ENCODE measurements around the gene NME3. TPM values are rescaled to one million over a fixed set of nuclear protein-coding genes. Genes with fewer than 3 reads are reported as not detected.
"Not testable (repeated sequence)": the region's sequence is repeated elsewhere in the genome, so short reads cannot be mapped to it uniquely, and the experiment has no call there.

NME3 gene
- total and polyA plus RNA-seq, 8 donors: 18.7 to 420 (median 118) TPM

DNA sequence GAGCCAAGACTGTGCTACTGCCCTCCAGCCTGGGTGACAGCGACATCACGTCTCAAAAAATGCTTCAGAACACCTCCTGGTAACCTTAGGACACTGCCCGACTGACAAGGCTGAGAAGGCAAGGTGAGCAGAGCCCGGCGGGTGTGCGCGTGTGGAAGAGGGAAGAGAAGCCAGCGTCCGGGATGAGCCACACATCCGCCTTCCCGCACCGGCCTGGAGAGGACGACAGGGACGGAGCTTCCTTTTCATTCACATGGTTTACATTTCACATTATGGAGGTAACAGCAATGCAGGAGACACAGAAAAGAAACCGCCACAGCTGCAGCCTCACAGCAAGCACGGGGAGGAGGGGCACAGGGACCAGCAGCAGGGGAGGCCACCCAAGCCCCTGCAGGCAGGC, 38.8 kb upstream of the NME3 start:
- TF ChIP-seq POLR2A (IDR thresholded peaks at IDR 0.05) (no peak), POLR2AphosphoS5 (IDR thresholded peaks at IDR 0.05) (no peak)
- H3K27ac ChIP-seq: no peak overlapping the region
- no peaks in the 10 kb centered on the region for H3K27me3 ChIP-seq
- H3K36me3 ChIP-seq: peaks cover 24 to 78% (median 64%) of the 10 kb centered on the region in 4 donors
- 92 to 96% (median 95%) methylated on average over 14 to 16 of the region's 16 CpGs for WGBS, 5 donors
- intact Hi-C loops (cut with DNase I; ENCODE audit: low total_unique reads): no loop called here
- no peak for DNase-seq
- no peak overlapping the region for H3K4me3 ChIP-seq
- H3K4me1 ChIP-seq: peaks cover 0 to 12% (median 10%) of the 10 kb centered on the region in 4 donors
- H3K9me3 ChIP-seq: no peaks in the 10 kb centered on the region

DNA sequence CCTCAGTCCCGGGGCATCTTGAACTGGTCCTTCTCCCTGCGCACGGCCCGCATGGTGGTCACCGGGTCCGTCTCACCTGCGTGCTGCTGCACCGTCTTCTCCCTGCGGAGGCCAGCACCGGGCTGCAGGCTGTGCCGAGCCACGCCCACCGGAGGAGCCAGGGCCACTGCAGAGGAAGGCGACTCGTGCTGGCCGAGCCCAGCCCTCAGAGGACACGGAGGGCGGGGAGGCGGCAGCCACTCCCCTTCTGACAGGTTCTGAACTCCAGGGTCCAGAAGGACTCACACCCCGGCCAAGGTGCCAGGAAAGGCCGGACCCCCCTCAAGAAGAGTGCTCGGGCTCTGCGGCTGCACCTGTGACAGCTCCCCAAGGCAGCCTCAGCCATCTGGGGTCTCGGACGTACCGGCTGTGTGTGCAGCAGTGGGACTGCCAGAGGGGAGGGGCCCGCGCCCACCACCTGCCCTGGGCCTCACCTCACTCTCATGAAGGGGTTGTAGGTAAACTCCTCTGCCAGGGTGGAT, 38.0 kb upstream of the NME3 start:
- H3K36me3 ChIP-seq: peaks cover 24 to 76% (median 60%) of the 10 kb centered on the region in 4 donors
- intact Hi-C loops (cut with DNase I; ENCODE audit: low total_unique reads): no loop called here
- WGBS, 5 donors: 44 to 82% (median 63%) methylated on average over 23 to 28 of the region's 28 CpGs

DNA sequence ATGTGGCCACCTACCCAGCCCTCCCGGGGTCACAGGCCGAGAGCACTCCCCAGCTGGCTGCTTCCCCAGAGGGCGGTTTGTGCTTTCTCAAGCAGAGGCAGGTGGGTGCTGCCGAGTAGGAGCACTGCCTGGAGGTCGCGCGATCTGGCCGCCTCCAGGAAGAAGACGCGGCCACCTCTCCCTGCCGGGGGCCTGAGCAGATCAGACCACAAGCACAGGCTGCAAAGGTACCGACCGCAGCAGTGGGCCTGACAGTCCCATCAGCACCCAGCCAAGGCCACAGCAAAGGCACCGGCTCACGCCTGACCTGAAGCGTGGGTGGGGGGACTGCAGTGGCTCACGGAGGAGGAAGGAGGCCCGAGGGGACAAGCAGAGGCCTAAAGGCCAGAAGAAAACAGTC, 37.3 kb upstream of the NME3 start:
- H3K36me3 ChIP-seq: peaks cover 24 to 73% (median 56%) of the 10 kb centered on the region in 4 donors
- DNase-seq: no peak
- WGBS, 5 donors: 74 to 88% (median 81%) methylated on average over 14 to 18 of the region's 18 CpGs
- no peak overlapping the region for H3K4me3 ChIP-seq
- intact Hi-C loops (cut with DNase I; ENCODE audit: low total_unique reads): no loop called here
- TF ChIP-seq POLR2AphosphoS5 (IDR thresholded peaks at IDR 0.05) (no peak), EP300 (IDR thresholded peaks at IDR 0.05) (no peak), POLR2A (IDR thresholded peaks at IDR 0.05) (no peak)
- TF ChIP-seq, protein P1, sequence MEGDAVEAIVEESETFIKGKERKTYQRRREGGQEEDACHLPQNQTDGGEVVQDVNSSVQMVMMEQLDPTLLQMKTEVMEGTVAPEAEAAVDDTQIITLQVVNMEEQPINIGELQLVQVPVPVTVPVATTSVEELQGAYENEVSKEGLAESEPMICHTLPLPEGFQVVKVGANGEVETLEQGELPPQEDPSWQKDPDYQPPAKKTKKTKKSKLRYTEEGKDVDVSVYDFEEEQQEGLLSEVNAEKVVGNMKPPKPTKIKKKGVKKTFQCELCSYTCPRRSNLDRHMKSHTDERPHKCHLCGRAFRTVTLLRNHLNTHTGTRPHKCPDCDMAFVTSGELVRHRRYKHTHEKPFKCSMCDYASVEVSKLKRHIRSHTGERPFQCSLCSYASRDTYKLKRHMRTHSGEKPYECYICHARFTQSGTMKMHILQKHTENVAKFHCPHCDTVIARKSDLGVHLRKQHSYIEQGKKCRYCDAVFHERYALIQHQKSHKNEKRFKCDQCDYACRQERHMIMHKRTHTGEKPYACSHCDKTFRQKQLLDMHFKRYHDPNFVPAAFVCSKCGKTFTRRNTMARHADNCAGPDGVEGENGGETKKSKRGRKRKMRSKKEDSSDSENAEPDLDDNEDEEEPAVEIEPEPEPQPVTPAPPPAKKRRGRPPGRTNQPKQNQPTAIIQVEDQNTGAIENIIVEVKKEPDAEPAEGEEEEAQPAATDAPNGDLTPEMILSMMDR (IDR thresholded peaks at IDR 0.05): no peak
- no peak overlapping the region for H3K27ac ChIP-seq
- H3K9me3 ChIP-seq: no peaks in the 10 kb centered on the region
- H3K27me3 ChIP-seq: no peaks in the 10 kb centered on the region
- peaks cover 0 to 12% (median 10%) of the 10 kb centered on the region in 4 donors for H3K4me1 ChIP-seq

More for the DNA sequence above, 38.0 kb upstream of the NME3 start:
- Histone ChIP-seq H3K9me3 (no peaks in the 10 kb centered on the region), H3K27me3 (no peaks in the 10 kb centered on the region), H3K27ac (no peak overlapping the region), H3K4me3 (no peak overlapping the region), H3K4me1 (peaks cover 0 to 12% (median 10%) of the 10 kb centered on the region in 4 donors)
- no peak for DNase-seq
- no peak for TF ChIP-seq POLR2A (IDR thresholded peaks at IDR 0.05)
- no peak for TF ChIP-seq EP300 (IDR thresholded peaks at IDR 0.05)
- TF ChIP-seq, protein P1 (IDR thresholded peaks at IDR 0.05): no peak
- TF ChIP-seq POLR2AphosphoS5 (IDR thresholded peaks at IDR 0.05): no peak

DNA sequence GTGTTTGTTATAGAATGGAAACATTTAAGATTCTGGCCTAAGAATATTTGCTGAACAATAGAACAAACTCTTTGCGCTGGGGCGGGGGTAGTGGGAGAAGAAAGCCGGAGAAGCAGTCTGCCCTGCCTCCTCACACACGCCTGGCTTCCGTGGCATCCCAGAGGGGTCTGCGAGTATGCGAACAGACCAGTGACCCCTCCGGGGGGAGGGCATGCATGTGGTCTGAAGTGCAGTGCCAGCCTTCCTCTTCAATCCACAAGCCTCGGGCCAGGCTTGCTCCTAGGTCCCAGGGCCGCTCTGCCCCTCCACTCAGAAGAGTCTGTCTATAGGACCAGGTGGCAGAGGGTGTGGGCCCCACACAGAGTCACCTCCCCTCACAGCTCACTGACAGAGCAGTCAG, 36.3 kb upstream of the NME3 start:
- TF ChIP-seq, protein P1 (IDR thresholded peaks at IDR 0.05): no peak
- TF ChIP-seq EP300 (IDR thresholded peaks at IDR 0.05) (no peak), POLR2A (IDR thresholded peaks at IDR 0.05) (no peak), POLR2AphosphoS5 (IDR thresholded peaks at IDR 0.05) (no peak)
- peaks cover 24 to 67% (median 53%) of the 10 kb centered on the region in 4 donors for H3K36me3 ChIP-seq
- 83 to 92% (median 88%) methylated on average over 8 to 10 of the region's 10 CpGs for WGBS, 5 donors
- H3K4me3 ChIP-seq: no peak overlapping the region
- no peaks in the 10 kb centered on the region for H3K9me3 ChIP-seq
- intact Hi-C loops (cut with DNase I; ENCODE audit: low total_unique reads): no loop called here
- H3K27me3 ChIP-seq: no peaks in the 10 kb centered on the region
- peaks cover 0 to 7% (median 4%) of the 10 kb centered on the region in 4 donors for H3K4me1 ChIP-seq
- H3K27ac ChIP-seq: no peak overlapping the region
- DNase-seq: no peak

DNA sequence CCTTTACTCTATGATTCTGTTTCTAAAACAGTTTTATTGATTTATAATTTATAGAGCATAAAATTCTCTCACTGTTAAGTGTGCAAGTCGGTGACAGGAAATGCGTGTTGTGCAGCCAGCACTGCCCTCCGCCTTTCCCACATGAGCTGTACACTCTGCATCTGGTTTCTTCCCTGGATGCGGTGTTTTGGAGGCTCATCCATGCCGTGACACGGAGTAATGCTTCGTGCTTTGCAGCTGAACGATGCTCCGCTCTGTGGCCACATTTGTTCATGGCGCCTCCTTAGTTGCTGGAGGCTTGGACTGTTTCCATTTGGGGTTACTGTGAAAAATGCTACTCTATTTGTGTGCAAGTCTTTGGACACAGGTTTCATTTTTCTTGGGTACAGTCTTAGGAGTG, 29.4 kb upstream of the NME3 start:
- H3K4me1 ChIP-seq: no peaks in the 10 kb centered on the region
- intact Hi-C loops (cut with DNase I; ENCODE audit: low total_unique reads): no loop called here
- peaks cover 0 to 13% (median 9%) of the 10 kb centered on the region in 4 donors for H3K9me3 ChIP-seq
- no peak overlapping the region for H3K4me3 ChIP-seq
- TF ChIP-seq EP300 (IDR thresholded peaks at IDR 0.05): no peak
- TF ChIP-seq, protein P1 (IDR thresholded peaks at IDR 0.05): no peak
- TF ChIP-seq POLR2AphosphoS5 (IDR thresholded peaks at IDR 0.05): no peak
- TF ChIP-seq POLR2A (IDR thresholded peaks at IDR 0.05): no peak
- H3K27ac ChIP-seq: no peak overlapping the region
- peaks cover 0 to 16% (median 4%) of the 10 kb centered on the region in 4 donors for H3K36me3 ChIP-seq
- WGBS, 5 donors: 81 to 89% (median 85%) methylated on average over 10 of the region's 10 CpGs
- DNase-seq: peak in 1 of 2 donors; percentile 1
- H3K27me3 ChIP-seq: no peaks in the 10 kb centered on the region

DNA sequence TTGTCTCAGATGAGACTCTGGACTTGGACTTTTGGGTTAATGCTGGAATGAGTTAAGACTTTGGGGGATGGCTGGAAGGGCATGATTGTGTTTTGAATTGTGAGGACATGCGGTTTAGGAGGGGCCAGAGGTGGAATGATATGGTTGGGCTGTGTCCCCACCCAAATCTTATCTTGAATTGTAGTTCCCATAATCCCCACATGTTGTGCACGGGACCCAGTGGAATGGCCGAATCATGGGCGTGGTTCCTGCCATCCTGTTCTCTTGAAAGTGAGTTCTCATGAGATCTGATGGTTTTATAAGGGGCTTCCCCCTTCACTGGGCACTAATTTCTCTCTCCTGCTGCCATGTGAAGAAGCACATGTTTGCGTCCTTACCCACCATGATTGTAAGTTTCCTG, 27.9 kb upstream of the NME3 start:
- peaks cover 0 to 13% (median 9%) of the 10 kb centered on the region in 4 donors for H3K9me3 ChIP-seq
- H3K27me3 ChIP-seq; H3K4me1 ChIP-seq; H3K27ac ChIP-seq; H3K36me3 ChIP-seq; H3K4me3 ChIP-seq; intact Hi-C loops (cut with DNase I; ENCODE audit: low total_unique reads); DNase-seq: not testable (repeated sequence)
- whole genome bisulfite sequencing, 5 donors: 43 to 82% (median 65%) methylated on average over 5 of the region's 5 CpGs
